Left renal pelvis (tissue), 4 donors: Measurements from ENCODE around the gene LRTM1. TPM values are rescaled to one million over a fixed set of nuclear protein-coding genes. Genes with fewer than 3 reads are reported as not detected.

Source experiments
- DNase-seq, 4 donors: peaks; one replicate each; pipeline ENCODE4 v3.0.0-alpha.2; 2013; ENCODE audit warnings: low read depth in 4 of 4, low spot score in 3 of 4
- polyA plus RNA-seq, 4 donors: library from polyadenylated mRNA; unstranded; fragments of 120-200 nt; gene quantifications; one replicate each; pipeline ENCODE4 v1.2.1, GENCODE V29; 2013; ENCODE audit not compliant: insufficient read length in 4 of 4

LRTM1 gene
- polyA plus RNA-seq, 4 donors = not detected

DNA sequence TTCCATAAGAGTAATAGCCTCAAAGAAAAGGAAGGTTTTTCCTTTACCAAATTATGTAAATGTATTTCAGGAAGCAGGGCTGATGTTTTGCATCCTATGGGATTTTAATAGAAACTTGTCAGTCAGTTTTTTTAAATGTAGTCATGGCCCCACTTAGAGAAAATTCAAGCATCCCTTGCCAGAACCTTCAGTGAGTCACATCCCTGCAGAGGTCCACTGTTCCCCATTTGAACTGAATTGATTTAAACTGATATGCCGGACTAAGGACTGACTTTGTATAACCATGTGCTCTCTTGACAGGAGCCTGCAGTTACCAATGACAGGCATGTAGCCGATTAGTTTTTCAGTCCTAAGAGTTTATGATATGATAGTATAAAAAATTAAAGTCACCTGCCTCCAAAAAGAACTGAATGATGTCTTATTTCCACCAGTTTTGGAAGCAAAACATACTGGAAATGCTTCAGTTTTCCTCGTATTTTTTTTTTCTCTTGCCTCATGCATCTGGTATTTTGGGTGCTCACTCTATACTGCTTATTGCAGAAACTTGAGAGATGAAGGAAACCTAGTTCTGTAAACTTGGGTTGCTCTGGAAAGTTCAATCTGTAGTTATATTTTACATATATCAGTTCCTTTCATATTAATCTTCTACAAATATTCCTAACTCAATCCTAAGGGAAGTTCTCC lies 30.7 kb downstream of the LRTM1 start:
- DNase-seq = no peak

DNA sequence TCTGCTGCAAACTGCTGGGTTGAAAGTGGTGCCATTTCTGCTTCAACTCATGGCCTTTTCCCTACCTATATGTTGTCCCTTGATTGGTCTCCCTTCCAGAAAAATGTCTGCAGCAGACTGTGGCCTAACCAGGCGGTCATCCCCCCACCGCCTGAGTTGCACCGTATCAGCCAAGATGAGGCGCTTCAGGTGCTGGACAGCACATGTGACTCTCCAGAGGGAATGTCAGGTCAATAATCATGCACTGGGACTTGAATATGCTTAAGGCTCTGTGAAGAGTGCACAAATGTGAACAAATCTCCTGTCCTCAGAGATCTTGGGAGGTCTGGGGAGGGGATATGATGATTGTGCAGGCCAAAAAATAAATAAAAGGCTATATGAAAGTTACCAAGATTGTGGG lies 32.2 kb downstream of the LRTM1 start:
- DNase-seq = no peak

DNA sequence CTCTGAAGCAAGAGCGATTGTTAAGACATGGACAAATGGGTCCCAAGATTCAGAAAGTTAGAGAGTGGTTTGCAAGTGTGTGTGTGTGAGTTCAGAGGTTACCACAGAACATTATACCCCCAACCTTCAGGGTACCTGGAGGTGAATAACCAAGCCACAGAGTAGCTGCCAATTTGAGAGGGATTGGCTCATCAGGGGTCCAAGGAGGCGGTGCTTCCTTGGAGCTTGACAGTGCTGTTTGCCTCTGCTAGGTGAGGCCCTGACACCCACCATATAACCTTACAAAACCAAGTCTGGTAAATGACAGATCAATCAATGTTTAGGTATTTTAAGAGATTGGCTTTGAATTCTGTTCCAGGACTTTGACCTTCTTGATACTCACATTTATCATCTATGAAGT lies 35.7 kb downstream of the LRTM1 start:
- DNase-seq = no peak

DNA sequence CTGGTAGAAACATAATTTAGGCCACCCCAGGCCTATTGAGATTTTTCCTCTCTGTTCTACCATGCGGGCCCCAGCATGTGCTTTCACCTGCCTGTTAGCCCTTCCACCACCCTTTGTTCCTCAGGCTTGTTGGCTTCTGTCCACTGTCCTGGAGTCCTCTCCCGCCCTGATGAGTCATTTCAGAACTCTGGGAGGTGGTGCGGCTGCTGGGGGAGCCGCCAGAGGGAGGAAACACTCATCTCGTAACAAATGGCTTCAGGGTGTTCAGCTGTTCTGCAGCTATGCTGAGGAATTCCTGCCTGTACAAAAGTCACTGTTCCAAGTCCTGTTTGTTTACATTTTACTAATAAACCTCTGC lies 36.3 kb downstream of the LRTM1 start:
- peak; percentile 48 to 69 (median 60) for DNase-seq

DNA sequence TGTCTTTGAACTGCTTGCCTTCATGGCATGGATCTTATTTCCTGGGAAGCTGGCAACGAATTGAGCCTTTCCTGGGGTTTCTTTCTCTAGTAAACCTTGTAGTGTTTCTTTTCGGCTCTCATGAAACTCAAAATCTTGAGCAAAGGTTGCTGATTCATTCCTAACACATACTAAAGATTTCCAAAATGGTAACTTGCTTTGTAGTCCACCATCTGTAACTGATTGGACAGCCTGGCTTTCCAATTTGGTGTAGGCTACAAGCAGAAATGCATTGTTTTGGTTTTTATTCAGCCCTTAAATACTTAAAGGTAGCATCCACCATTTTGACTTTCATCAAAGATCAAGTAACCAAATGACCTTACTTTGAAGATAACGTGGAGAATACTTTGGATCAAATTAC lies 38.1 kb downstream of the LRTM1 start:
- DNase-seq = no peak

DNA sequence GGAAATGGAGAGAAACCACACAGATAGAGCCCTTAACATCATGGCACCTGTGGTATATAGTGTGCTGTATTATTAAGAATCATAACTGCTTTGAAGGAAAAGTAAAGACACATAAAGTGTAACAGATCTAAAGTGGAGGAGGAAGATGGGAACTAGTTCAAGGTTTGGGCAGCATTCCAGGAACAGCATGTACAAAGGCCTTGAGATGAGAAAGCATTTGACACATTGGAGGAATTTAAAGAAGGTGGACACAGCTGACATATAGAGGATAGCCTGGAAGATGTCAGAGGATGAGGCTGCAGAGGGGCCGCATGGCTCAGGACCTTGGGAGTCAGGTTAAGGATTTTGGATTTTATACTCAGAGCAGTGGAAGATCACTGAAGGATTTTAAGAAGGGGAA lies 39.0 kb downstream of the LRTM1 start:
- no peak for DNase-seq

DNA sequence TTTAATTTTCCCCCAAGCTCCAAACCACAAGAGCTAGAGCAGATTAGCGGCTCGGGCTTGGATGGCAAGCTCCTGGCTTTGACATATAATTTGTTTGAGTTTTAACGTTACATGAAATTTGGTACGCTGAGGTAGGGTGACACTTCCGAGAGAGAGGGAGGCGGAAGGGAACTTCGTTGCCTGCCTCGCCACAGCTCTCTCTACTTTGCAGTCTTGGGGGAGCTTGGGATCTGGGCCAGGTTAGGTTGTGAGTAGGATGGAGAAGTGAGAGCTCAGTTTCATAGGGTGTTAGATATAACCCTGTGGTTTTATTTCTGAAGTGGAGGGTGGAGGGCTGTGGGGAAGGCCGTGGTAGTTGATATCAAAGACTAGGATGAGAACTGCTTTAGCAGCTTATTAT lies 39.7 kb downstream of the LRTM1 start:
- DNase-seq = no peak

DNA sequence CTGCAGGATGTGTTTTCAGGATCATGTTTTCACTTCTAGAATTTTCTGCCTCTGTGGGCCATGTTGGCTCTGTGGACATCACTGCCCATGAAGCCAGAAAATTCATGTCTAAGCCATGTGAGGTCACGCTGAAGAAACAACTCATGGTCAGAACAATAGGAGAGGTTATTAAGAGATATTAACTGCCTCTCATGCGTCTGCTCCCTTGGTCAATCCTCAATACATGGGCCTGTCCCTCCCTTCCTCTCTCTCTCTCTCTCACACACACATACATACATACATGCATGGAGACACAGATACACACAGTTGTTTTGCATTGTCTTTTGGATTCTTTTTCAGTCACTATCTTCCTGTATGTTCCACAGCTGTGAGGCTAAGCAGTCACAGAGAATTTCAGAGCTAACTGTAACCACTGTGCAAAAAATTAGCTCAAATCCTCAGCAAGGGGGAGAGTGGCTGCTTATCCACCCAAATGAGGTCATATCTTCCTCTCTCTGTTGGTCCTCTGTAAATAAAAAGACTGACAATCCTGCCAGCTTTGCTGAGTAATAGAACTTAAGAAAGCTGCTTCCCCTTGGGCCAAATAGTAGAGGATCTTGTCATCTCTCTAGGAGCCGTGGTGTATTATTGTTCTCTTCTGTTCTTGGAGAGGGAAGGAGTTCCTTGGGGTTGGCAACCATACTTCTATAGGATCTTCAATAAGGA lies 45.6 kb downstream of the LRTM1 start:
- no peak for DNase-seq

DNA sequence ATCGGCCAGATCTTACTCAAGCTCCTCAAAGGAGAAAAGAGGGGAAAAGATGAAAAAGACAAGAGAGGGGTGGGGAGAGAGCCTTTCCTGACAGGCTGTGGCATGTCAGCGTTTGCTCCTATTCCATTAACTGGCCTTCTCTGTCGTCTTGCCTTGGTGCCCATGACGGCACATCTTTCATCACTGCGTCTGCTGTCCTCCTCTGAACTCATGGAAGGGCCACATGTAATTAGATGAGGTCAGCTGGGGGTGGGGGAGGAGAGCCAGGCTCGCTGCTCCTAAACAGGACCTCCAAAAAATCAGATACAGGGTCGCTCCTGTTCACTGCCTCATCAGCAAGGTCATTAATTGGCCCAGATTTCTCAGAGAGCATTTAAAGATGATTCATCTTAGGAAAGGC lies 49.7 kb downstream of the LRTM1 start:
- DNase-seq = no peak

DNA sequence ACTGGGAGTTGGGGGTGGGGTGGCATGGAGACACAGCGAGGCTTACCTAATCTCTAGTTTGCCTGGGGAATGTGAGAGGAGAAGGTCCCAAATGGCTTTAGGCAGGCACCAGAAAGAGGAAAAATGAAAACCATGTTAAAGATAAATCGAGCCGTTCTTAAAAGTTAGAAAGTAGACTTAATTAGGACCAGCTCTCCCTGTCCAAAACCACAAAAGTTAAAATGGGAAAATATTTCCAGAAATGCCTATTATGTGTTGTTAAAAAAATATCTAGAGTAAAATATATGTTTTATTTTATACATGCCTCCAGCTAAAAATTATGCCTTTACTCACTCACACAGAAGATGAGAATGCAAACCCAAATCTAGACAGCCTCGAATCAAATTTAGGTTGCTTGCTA lies 50.1 kb downstream of the LRTM1 start:
- DNase-seq = no peak

DNA sequence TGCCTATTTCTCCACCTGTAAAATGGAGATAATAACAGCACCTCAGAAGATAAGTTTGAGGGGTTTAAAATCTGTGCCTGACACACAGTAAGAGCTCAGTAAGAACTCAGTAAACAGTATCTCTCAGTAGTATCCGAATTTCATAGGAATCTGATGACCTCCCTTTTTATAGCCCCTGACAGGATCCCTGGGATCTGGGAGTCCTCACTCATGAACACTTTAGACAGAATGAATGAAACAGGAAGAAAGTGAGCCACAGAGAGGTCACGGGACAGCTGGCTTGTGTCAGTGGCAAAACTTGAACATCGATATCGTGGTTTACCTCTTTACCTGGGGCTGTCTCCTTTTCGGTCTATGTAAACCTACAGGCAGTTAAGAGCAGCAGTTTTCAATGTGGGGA lies 51.2 kb downstream of the LRTM1 start:
- no peak for DNase-seq

DNA sequence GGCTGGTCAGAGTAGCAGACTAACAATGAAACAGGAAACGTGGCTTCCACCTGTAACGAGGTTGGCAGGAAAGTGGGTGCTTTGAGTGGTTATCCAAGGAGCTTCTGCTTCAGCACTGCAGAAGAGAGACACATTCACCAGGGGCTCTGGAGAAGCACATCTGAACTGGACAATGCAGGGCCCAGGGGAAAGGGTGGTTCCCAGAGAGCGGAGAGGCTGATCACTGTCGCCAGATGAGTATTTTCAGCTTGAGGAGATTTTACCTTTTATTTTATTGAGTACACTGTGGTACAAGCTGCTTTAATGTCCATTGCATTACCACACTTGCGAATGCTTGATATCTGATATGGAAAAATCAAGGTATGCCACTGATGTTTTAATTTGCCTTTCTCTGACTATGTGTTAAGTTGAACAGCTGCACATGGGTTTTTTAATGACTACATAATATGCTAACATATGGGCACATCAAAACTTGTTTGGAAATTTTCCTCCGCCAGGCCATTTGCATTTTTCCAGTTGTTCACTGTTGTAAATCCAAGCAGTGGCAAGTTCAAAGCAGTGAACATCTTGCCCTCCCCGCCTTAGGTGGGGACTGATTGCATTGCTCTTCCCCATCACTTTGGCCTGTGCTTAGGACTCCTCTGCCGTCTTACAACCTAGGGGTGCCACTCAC lies 52.1 kb downstream of the LRTM1 start:
- no peak for DNase-seq

DNA sequence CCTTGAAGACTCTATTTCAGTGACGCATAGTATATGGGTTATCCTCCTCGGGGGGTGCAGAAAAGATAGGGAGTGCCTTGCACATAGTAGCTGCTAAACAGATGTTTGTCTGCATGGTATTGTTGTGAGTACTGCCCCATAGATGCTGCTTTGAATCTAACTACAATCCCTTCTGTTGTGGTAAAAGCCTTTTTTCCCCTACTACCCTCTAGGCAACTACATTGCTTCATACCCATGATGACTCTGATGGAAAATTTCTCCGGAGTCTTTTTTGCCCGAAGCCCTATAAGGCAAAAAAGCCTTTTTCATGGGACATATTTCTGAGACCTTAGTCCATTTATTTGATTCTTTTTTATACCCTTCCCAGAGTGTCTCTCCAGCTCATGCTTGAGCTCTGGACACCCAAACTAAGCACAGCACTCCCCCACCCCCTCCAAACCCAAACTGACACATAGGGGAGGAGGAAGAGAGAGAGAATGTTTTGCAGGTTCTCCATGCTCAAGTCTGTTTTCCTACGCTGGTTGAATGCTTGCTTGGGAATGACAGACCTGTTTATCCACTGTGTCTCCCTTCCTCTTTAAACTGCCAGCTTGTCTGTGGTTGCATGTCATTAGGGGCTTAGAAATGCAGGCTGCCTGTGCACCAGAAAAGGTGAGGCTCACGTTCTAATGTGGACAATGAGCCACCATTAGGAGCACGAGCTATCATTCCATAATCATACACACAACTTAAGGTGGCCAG lies 52.9 kb downstream of the LRTM1 start:
- no peak for DNase-seq

DNA sequence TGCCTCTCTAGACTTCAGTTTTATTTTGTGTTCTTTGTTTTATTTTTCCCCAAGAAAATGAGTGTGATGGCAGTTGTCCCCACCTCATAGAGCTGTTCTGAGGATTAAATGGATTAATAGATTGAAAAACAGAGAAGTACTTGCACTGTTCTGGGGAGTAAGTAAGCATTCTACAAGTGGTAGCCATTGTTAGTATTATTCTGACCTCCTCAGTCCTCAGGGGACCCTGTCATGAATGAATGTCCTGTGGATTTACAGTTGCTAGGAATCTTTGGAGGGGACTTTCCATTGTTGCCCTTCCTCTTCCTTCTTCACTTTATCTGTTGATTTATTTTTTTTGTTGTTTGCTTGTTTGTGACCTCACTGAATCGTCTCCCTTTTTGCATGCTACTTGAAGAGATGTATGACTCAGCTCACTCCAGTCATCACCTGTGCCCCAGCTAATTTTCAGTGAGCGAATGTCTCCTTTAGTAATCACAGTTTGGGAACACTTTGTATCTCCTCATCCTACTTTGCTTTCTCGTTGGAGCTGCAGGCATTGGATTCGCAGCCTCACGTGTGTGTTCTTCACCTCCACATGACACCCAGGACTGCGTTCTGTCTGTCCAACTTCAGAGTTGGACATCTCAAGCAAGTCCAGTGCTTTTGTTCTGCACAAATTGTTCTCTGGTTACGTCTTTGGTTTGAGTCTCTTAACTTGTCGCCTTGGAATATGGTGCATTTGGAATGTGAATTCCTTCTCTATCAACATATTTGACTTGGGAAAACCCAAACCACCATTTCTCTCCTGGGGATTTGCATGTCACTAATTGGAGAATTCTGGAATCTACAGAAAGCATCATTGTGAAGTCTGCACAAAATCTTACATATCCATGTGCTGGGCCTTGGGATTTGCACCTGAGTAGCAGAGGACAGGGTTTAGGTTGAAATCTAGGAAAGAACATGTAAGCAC lies 54.5 kb downstream of the LRTM1 start:
- DNase-seq = no peak

DNA sequence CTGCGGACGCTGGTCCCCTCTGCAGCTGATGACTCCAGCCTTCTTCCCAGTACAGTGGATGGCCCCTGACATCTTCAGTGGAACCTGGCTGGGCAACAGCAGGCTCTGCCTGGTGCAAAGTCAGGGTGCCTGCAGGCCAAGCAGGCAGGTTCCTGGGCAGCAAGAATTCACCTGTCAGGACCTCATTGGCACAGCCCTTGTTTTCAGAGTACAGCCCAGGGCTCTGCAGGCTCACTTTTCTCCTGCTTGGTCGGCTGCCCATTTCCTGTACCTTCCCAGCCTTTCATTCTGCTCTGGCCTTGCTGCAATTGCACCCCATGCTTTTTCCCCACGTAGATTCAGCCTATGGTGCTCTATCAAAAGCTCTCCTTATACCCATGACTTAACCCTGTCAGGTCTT lies 56.0 kb downstream of the LRTM1 start:
- DNase-seq = no peak

DNA sequence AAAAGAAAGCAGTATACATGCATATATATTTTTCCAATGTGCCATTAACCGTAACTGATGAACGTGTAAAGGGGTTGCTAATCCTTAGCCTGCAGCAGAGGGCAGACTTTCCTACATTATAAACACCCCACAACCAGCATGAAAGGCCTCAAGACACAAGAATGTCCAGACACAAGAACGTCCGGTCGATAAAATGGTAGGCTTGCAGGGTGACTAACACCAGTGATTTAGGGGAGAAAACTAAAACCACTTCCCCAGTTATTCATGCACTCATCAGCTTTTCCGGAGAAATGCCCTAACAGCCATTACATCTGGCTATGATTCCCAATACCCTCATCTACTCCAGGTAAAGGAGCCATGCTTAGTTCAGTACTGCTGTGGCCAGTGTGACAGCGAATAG lies 57.4 kb downstream of the LRTM1 start:
- DNase-seq = peak in 1 of 4 donors; percentile 39
